Astrocyte (in vitro differentiated cells and primary cell): ENCODE measurements around the gene GNPTG. TPM values are rescaled to one million over a fixed set of nuclear protein-coding genes. Genes with fewer than 3 reads are reported as not detected.
A peak's percentile ranks its signal among the peaks of the same experiment; 100 is the strongest.

Source experiments
- DNase-seq: peaks from one replicate; pipeline ENCODE4 v3.0.0-alpha.2; 2010; ENCODE audit warnings: low read depth
- FAIRE-seq: peaks from 2 replicates; lab custom pipeline; 2011; peaks lifted over from hg19 to GRCh38; lab: Jason Lieb, UNC
- H2AFZ ChIP-seq: 2 replicates; pipeline ENCODE4 v1.6.0; 2012; ENCODE audit warnings: low read depth, low read length, inconsistent platforms
- H3K27ac ChIP-seq: 2 replicates; pipeline ENCODE4 v1.5.1; 2011; ENCODE audit warnings: low read depth, low read length, inconsistent platforms
- H3K27me3 ChIP-seq: 2 replicates; pipeline ENCODE4 v1.6.0; 2011; ENCODE audit warnings: low read length, inconsistent platforms; ENCODE audit not compliant: insufficient read depth
- H3K36me3 ChIP-seq: 2 replicates; pipeline ENCODE4 v1.5.1; 2011; ENCODE audit warnings: low read length, inconsistent platforms; ENCODE audit not compliant: insufficient read depth
- H3K4me1 ChIP-seq: 2 replicates; pipeline ENCODE4 v1.5.1; 2011; ENCODE audit warnings: low read length, inconsistent platforms; ENCODE audit not compliant: insufficient read depth
- H3K4me2 ChIP-seq: 2 replicates; pipeline ENCODE4 v1.6.0; 2012; ENCODE audit warnings: low read length, inconsistent platforms
- H3K4me3 ChIP-seq: 2 replicates; pipeline ENCODE4 v1.5.1; 2011; ENCODE audit warnings: low read depth, mild to moderate bottlenecking, low read length, inconsistent platforms; ENCODE audit not compliant: insufficient read depth
- H3K79me2 ChIP-seq: 2 replicates; pipeline ENCODE4 v1.6.0; 2012; ENCODE audit warnings: mild to moderate bottlenecking, low read length, inconsistent platforms; ENCODE audit not compliant: insufficient read depth
- H3K9ac ChIP-seq: 2 replicates; pipeline ENCODE4 v1.6.0; 2012; ENCODE audit warnings: mild to moderate bottlenecking, low read length, inconsistent platforms
- H3K9me3 ChIP-seq: 2 replicates; pipeline ENCODE4 v1.5.1; 2012; ENCODE audit warnings: low read depth, mild to moderate bottlenecking, low read length, inconsistent platforms; ENCODE audit not compliant: insufficient read depth
- H4K20me1 ChIP-seq: 2 replicates; pipeline ENCODE4 v1.6.0; 2012; ENCODE audit warnings: low read length, inconsistent platforms; ENCODE audit not compliant: insufficient read depth
- H3K27ac Mint-ChIP-seq: one replicate; pipeline ENCODE4 v1.8.0; 2021; ENCODE audit warnings: mild to moderate bottlenecking, mixed read lengths; ENCODE audit not compliant: unreplicated experiment
- H3K27me3 Mint-ChIP-seq: one replicate; pipeline ENCODE4 v1.8.0; 2021; ENCODE audit warnings: low read depth, mixed read lengths; ENCODE audit not compliant: unreplicated experiment
- H3K36me3 Mint-ChIP-seq: one replicate; pipeline ENCODE4 v1.8.0; 2021; ENCODE audit warnings: low read depth, mixed read lengths; ENCODE audit not compliant: unreplicated experiment
- H3K4me1 Mint-ChIP-seq: one replicate; pipeline ENCODE4 v1.8.0; 2021; ENCODE audit warnings: low read depth, mixed read lengths; ENCODE audit not compliant: unreplicated experiment
- H3K4me3 Mint-ChIP-seq: one replicate; pipeline ENCODE4 v1.8.0; 2021; ENCODE audit warnings: mild to moderate bottlenecking, moderate library complexity, mixed read lengths; ENCODE audit not compliant: unreplicated experiment
- H3K9me3 Mint-ChIP-seq: one replicate; pipeline ENCODE4 v1.8.0; 2021; ENCODE audit warnings: mild to moderate bottlenecking, mixed read lengths; ENCODE audit not compliant: unreplicated experiment
- CTCF ChIP-seq: IDR thresholded peaks from 2 replicates; pipeline ENCODE4 v1.5.1; 2011; ENCODE audit warnings: low read depth, mild to moderate bottlenecking, inconsistent platforms, low read length, moderate library complexity; ENCODE audit not compliant: insufficient read depth
- EZH2 ChIP-seq: IDR thresholded peaks from 2 replicates; pipeline ENCODE4 v1.6.1; 2012; ENCODE audit warnings: mild to moderate bottlenecking, low read length, inconsistent platforms; ENCODE audit not compliant: insufficient read depth
- total RNA-seq: library from RNA; stranded (reverse); gene quantifications from 2 replicates; pipeline ENCODE4 v1.2.1, GENCODE V29; 2021

The GNPTG gene
- total RNA-seq, 1 donor from 2014 or later = 45.5 TPM

- Histone ChIP-seq H3K4me2 (no peak overlapping the region), H3K79me2 (no peaks in the 10 kb centered on the region), H3K36me3 (no peaks in the 10 kb centered on the region), H3K4me1 (peaks cover 11% of the 10 kb centered on the region), H3K4me3 (no peak overlapping the region), H3K27me3 (peaks cover 48% of the 10 kb centered on the region), H4K20me1 (peaks cover 7% of the 10 kb centered on the region), H2AFZ (no peak overlapping the region), H3K9ac (no peak overlapping the region), H3K9me3 (no peaks in the 10 kb centered on the region), H3K27ac (no peak overlapping the region)
- peak; percentile 9 for TF ChIP-seq EZH2
- no peak for TF ChIP-seq CTCF
- Mint-ChIP-seq H3K27me3 (peaks cover 37% of the 10 kb centered on the region), H3K36me3 (no peaks in the 10 kb centered on the region), H3K27ac (no peak overlapping the region), H3K4me1 (no peaks in the 10 kb centered on the region), H3K9me3 (no peaks in the 10 kb centered on the region), H3K4me3 (no peak overlapping the region)
- no peak for FAIRE-seq
- DNase-seq = no peak
Measured at GRCh38 chr16:1335996-1336395, 15.7 kb upstream of the GNPTG start.

GRCh38 chr16:1336619-1337018 lies 15.1 kb upstream of the GNPTG start:
- Mint-ChIP-seq H3K4me3 (no peak overlapping the region), H3K4me1 (no peaks in the 10 kb centered on the region), H3K27me3 (peaks cover 37% of the 10 kb centered on the region), H3K9me3 (no peaks in the 10 kb centered on the region), H3K27ac (no peak overlapping the region), H3K36me3 (no peaks in the 10 kb centered on the region)
- Histone ChIP-seq H4K20me1 (peaks cover 7% of the 10 kb centered on the region), H3K27me3 (peaks cover 43% of the 10 kb centered on the region), H3K27ac (no peak overlapping the region), H3K9ac (no peak overlapping the region), H2AFZ (no peak overlapping the region), H3K4me2 (no peak overlapping the region), H3K79me2 (no peaks in the 10 kb centered on the region), H3K4me3 (no peak overlapping the region), H3K9me3 (no peaks in the 10 kb centered on the region), H3K4me1 (peaks cover 8% of the 10 kb centered on the region), H3K36me3 (no peaks in the 10 kb centered on the region)
- FAIRE-seq (no peak), DNase-seq (no peak)
- TF ChIP-seq CTCF (no peak), EZH2 (no peak)

- Histone ChIP-seq H3K36me3 (no peaks in the 10 kb centered on the region), H2AFZ (no peak overlapping the region), H3K9me3 (no peaks in the 10 kb centered on the region), H3K4me1 (peaks cover 3% of the 10 kb centered on the region), H3K4me2 (no peak overlapping the region), H3K27me3 (peaks cover 34% of the 10 kb centered on the region), H3K4me3 (no peak overlapping the region), H3K27ac (no peak overlapping the region), H3K79me2 (no peaks in the 10 kb centered on the region), H3K9ac (no peak overlapping the region), H4K20me1 (peaks cover 7% of the 10 kb centered on the region)
- Mint-ChIP-seq H3K4me1 (no peaks in the 10 kb centered on the region), H3K9me3 (no peaks in the 10 kb centered on the region), H3K27ac (no peak overlapping the region), H3K36me3 (no peaks in the 10 kb centered on the region), H3K4me3 (no peak overlapping the region), H3K27me3 (peaks cover 31% of the 10 kb centered on the region)
- FAIRE-seq (no peak), DNase-seq (no peak)
- TF ChIP-seq CTCF (no peak), EZH2 (no peak)
Measured at GRCh38 chr16:1337486-1337885, 14.2 kb upstream of the GNPTG start.
